ENCODE measurements around the gene NLRX1.
"Not testable (repeated sequence)": the region's sequence is repeated elsewhere in the genome, so short reads cannot be mapped to it uniquely, and the experiment has no call there.

The NLRX1 gene

DNA sequence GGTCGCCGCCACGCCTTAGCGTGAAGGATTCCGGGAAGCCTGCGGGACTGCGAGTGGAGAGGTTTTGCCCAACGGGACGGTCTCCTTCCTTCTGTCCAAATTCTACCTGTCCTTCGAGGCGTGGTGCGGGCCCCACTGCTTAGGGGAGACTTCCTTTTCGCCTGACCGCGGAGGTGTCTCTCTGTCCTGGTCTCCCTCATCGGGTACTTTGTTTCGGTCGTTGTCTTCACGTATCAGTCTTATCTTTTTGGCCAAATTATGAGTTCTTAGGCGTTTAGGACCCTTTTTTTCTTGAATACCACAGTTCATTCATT lies 46.8 kb upstream of the NLRX1 start:
- Histone ChIP-seq H3K27me3 (ENCODE audit: control insufficient read depth, insufficient read depth, low read length) (no peaks in the 10 kb centered on the region), H3K9ac (no peak overlapping the region), H3K4me1 (peaks cover 5% of the 10 kb centered on the region), H3K36me3 (ENCODE audit: control insufficient read depth, insufficient read depth, low read length) (no peaks in the 10 kb centered on the region), H3K4me3 (ENCODE audit: low read depth, low read length) (peak overlapping the region; percentile 81), H2AFZ (peak overlapping the region; percentile 86), H3K4me2 (ENCODE audit: low read length) (peak overlapping the region; percentile 65), H3K79me2 (peaks cover 10% of the 10 kb centered on the region), H3K27ac (peak overlapping the region; percentile 60), H3K9me3 (ENCODE audit: control insufficient read depth, low read length) (no peaks in the 10 kb centered on the region)
- TF ChIP-seq, protein P1, sequence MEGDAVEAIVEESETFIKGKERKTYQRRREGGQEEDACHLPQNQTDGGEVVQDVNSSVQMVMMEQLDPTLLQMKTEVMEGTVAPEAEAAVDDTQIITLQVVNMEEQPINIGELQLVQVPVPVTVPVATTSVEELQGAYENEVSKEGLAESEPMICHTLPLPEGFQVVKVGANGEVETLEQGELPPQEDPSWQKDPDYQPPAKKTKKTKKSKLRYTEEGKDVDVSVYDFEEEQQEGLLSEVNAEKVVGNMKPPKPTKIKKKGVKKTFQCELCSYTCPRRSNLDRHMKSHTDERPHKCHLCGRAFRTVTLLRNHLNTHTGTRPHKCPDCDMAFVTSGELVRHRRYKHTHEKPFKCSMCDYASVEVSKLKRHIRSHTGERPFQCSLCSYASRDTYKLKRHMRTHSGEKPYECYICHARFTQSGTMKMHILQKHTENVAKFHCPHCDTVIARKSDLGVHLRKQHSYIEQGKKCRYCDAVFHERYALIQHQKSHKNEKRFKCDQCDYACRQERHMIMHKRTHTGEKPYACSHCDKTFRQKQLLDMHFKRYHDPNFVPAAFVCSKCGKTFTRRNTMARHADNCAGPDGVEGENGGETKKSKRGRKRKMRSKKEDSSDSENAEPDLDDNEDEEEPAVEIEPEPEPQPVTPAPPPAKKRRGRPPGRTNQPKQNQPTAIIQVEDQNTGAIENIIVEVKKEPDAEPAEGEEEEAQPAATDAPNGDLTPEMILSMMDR (IDR thresholded peaks at IDR 0.05), result no peak

DNA sequence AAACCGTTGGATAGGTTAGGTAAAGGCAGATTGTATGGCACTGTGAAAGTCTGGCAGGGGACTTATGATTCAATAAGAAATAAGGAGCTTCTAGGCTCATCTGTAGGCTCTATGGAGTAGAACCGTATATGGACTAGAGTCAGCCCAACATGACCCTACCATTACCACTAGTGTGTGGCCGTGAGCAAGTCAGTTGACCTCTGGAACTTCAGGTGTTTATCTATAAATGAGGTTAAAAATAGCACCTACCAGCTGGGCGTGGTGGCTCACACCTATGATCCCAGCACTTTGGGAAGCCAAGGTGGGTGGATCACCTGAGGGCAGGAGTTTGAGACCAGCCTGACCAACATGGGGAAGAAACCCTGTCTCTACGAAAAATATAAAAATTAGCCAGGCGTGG lies 42.7 kb upstream of the NLRX1 start:
- no peak overlapping the region for H3K4me2 ChIP-seq (ENCODE audit: low read length)
- H3K27me3 ChIP-seq (ENCODE audit: control insufficient read depth, insufficient read depth, low read length), result no peaks in the 10 kb centered on the region
- peaks cover 10% of the 10 kb centered on the region for H3K79me2 ChIP-seq
- H3K9me3 ChIP-seq (ENCODE audit: control insufficient read depth, low read length), result no peaks in the 10 kb centered on the region
- H3K9ac ChIP-seq, result no peak overlapping the region
- peaks cover under 1% of the 10 kb centered on the region for H3K4me1 ChIP-seq
- TF ChIP-seq, protein P1 (IDR thresholded peaks at IDR 0.05), result no peak
- H2AFZ ChIP-seq, result no peak overlapping the region
- H3K4me3 ChIP-seq (ENCODE audit: low read depth, low read length), result no peak overlapping the region
- H3K36me3 ChIP-seq (ENCODE audit: control insufficient read depth, insufficient read depth, low read length), result no peaks in the 10 kb centered on the region
- H3K27ac ChIP-seq, result no peak overlapping the region

DNA sequence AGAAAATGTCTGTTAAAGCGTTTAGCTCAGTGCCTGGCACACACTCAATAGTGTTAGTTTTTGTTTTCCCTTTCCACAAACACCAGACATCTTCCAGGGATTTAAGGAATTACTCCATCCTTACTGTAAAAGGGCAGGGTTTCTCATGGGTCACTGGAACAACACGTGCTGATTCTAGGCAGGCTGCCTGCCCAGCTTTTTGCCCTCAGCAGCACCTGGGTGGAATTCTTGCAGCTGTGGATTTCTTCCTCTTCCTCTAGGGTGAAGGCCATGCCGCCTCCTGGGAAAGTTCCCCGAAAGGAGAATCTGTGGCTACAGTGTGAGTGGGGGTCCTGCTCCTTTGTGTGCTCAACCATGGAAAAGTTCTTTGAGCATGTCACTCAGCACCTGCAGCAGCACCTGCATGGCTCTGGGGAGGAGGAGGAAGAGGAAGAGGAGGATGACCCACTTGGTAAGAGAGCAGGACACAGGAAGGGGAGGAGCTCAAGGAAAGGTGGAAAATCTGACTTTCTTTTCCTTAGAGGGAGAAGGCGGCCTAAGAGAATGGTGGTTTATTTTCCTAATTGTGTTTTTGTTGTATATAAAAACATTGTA lies 41.8 kb upstream of the NLRX1 start:
- H3K9ac ChIP-seq, result no peak overlapping the region
- no peaks in the 10 kb centered on the region for H3K4me1 ChIP-seq
- no peaks in the 10 kb centered on the region for H3K9me3 ChIP-seq (ENCODE audit: control insufficient read depth, low read length)
- H3K36me3 ChIP-seq (ENCODE audit: control insufficient read depth, insufficient read depth, low read length), result no peaks in the 10 kb centered on the region
- H3K4me3 ChIP-seq (ENCODE audit: low read depth, low read length), result no peak overlapping the region
- TF ChIP-seq, protein P1 (IDR thresholded peaks at IDR 0.05), result no peak
- H2AFZ ChIP-seq, result no peak overlapping the region
- no peak overlapping the region for H3K4me2 ChIP-seq (ENCODE audit: low read length)
- H3K27me3 ChIP-seq (ENCODE audit: control insufficient read depth, insufficient read depth, low read length), result no peaks in the 10 kb centered on the region
- H3K79me2 ChIP-seq, result peaks cover 9% of the 10 kb centered on the region
- H3K27ac ChIP-seq, result no peak overlapping the region

DNA sequence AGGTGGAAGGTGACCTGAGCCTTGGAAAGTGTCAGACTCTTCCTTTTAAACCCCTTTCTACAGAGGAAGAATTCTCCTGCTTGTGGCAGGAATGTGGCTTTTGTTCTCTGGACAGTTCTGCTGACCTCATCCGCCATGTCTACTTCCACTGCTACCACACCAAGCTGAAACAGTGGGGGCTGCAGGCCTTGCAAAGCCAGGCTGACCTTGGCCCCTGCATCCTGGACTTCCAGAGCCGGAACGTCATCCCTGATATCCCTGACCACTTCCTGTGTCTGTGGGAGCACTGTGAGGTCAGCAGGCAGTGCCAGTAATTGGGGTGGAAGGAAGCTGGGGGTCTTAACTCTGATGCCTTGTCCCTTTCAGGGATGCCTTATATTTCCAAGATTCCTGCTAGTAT lies 37.9 kb upstream of the NLRX1 start:
- Histone ChIP-seq H3K27me3 (ENCODE audit: control insufficient read depth, insufficient read depth, low read length) (no peaks in the 10 kb centered on the region), H3K36me3 (ENCODE audit: control insufficient read depth, insufficient read depth, low read length) (no peaks in the 10 kb centered on the region), H3K9me3 (ENCODE audit: control insufficient read depth, low read length) (no peaks in the 10 kb centered on the region), H3K27ac (no peak overlapping the region), H2AFZ (no peak overlapping the region), H3K9ac (no peak overlapping the region), H3K79me2 (no peaks in the 10 kb centered on the region), H3K4me1 (no peaks in the 10 kb centered on the region), H3K4me3 (ENCODE audit: low read depth, low read length) (no peak overlapping the region), H3K4me2 (ENCODE audit: low read length) (no peak overlapping the region)
- TF ChIP-seq, protein P1 (IDR thresholded peaks at IDR 0.05), result no peak

DNA sequence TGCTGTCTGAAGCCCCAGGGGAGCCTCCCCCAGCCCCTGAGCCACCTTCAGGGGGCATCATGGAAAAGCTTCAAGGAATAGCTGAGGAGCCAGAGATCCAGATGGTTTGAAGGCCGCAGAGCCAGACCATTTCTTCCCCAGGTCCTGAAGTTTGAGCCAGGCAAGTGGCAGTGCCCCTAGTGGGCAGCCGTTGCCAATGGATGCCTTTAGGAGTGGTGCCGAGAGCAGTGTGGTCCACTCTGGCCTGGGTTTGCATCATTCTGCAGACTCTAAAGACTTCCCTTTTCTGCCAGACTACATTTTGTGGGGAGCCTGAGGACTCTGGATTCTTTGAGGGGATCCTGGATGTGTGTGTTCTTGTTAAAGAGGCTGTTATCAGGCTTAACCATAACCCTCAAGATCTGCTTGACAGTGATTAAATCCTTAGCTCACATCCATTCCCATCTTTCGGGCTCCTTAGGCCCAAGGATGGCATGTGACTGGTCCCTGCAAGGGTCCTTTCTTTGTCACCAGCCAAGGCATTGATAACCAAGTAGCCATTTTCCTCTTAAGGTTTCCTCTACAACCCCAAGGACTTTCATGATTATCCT lies 34.0 kb upstream of the NLRX1 start:
- Histone ChIP-seq H2AFZ (no peak overlapping the region), H3K9ac (no peak overlapping the region), H3K36me3 (ENCODE audit: control insufficient read depth, insufficient read depth, low read length) (no peaks in the 10 kb centered on the region), H3K9me3 (ENCODE audit: control insufficient read depth, low read length) (no peaks in the 10 kb centered on the region), H3K4me3 (ENCODE audit: low read depth, low read length) (no peak overlapping the region), H3K27ac (no peak overlapping the region), H3K4me2 (ENCODE audit: low read length) (no peak overlapping the region), H3K79me2 (no peaks in the 10 kb centered on the region), H3K4me1 (no peaks in the 10 kb centered on the region), H3K27me3 (ENCODE audit: control insufficient read depth, insufficient read depth, low read length) (no peaks in the 10 kb centered on the region)
- TF ChIP-seq, protein P1 (IDR thresholded peaks at IDR 0.05), result peak; percentile 39

DNA sequence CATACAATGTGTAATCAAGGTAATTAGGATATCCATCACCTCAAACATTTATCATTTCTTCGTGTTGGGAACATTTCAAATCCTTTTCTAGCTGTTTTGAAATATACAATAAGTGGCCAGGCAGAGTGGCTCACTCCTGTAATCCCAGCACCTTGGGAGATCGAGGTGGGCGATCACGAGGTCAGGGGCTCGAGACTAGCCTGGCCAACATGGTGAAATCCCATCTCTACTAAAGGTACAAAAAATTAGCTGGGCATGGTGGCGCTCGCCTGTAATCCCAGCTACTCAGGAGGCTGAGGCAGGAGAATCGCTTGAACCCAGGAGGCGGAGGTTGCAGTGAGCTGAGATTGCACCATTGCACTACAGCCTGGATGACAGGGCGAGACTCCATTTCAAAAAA lies 29.2 kb upstream of the NLRX1 start:
- H3K4me2 ChIP-seq (ENCODE audit: low read length), result not testable (repeated sequence)

More for the DNA sequence above, 29.2 kb upstream of the NLRX1 start:
- not testable (repeated sequence) for H3K4me3 ChIP-seq (ENCODE audit: low read depth, low read length); H3K4me1 ChIP-seq; H3K9ac ChIP-seq; H3K9me3 ChIP-seq (ENCODE audit: control insufficient read depth, low read length); H3K27me3 ChIP-seq (ENCODE audit: control insufficient read depth, insufficient read depth, low read length); H3K36me3 ChIP-seq (ENCODE audit: control insufficient read depth, insufficient read depth, low read length); H2AFZ ChIP-seq; H3K79me2 ChIP-seq; H3K27ac ChIP-seq
